ENCODE measurements around the gene EVA1A. TPM values are rescaled to one million over a fixed set of nuclear protein-coding genes. Genes with fewer than 3 reads are reported as not detected.

The EVA1A gene
- total and polyA plus RNA-seq, 12 donors: 0.53 to 4.3 (median 1.0) TPM; not detected in 3

- 71 to 83% (median 77%) methylated on average over 5 of the region's 5 CpGs for whole genome bisulfite sequencing, 4 donors
- peak in 1 of 7 donors; percentile 1 for DNase-seq
- Histone ChIP-seq H3K9me3 (replicated peaks in 1 of 3) (no peaks in the 10 kb centered on the region), H3K36me3 (replicated peaks in 1 of 2) (no peaks in the 10 kb centered on the region), H3K27ac (no peak overlapping the region), H3K27me3 (no peaks in the 10 kb centered on the region), H3K4me1 (replicated peaks in 1 of 2) (no peaks in the 10 kb centered on the region), H3K4me3 (no peak overlapping the region)
- intact Hi-C loops (cut with DNase I): no loop called here
- no peak for TF ChIP-seq POLR2A (IDR thresholded peaks at IDR 0.05)
- no peak for TF ChIP-seq CTCF (IDR thresholded peaks at IDR 0.05)
Observed at GRCh38 chr2:75522543-75523312, 38.0 kb downstream of the EVA1A start.

DNA sequence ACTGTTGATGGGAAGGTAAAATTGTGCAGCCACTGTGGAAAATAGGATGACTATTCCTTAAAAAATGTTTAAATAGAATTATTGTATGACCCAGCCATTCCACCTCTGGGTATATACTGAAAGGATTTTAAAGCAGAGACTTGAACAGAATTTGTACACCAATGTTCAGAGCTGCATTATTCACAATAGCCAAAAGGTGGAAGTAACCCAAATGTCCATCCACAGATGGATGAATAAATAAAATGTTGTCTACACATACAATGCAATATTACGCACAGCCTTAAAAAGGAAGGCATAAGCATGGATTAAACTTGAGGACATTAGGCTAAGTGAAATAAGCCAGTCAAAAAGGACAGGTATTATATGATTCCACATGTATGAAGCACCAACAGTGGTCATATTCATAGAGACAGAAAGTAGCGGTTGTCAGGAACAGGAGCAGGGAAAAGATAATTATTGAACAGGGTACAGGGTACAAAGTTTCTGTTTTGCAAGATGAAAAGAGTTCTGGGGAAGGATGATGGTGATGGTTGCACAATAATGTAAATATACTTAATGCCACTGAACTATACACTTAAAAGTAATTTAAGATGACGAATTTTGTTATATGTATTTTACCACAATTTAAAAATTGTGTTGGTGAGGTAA, 39.4 kb downstream of the EVA1A start:
- DNase-seq: no peak
- H3K9me3 ChIP-seq (replicated peaks in 1 of 3): no peaks in the 10 kb centered on the region
- H3K36me3 ChIP-seq (replicated peaks in 1 of 2): no peaks in the 10 kb centered on the region
- 80 to 89% (median 85%) methylated on average over 3 of the region's 3 CpGs for WGBS, 4 donors
- no peak overlapping the region for H3K4me3 ChIP-seq
- no peaks in the 10 kb centered on the region for H3K4me1 ChIP-seq (replicated peaks in 1 of 2)
- TF ChIP-seq CTCF (IDR thresholded peaks at IDR 0.05): no peak
- TF ChIP-seq POLR2A (IDR thresholded peaks at IDR 0.05): no peak
- H3K27me3 ChIP-seq: no peaks in the 10 kb centered on the region
- H3K27ac ChIP-seq: no peak overlapping the region
- intact Hi-C loops (cut with DNase I): no loop called here

- Histone ChIP-seq H3K4me3 (no peak overlapping the region), H3K27ac (no peak overlapping the region), H3K4me1 (replicated peaks in 1 of 2) (no peaks in the 10 kb centered on the region), H3K36me3 (replicated peaks in 1 of 2) (no peaks in the 10 kb centered on the region), H3K9me3 (replicated peaks in 1 of 3) (no peaks in the 10 kb centered on the region), H3K27me3 (no peaks in the 10 kb centered on the region)
- no peak for TF ChIP-seq POLR2A (IDR thresholded peaks at IDR 0.05)
- no peak for DNase-seq
- intact Hi-C loops (cut with DNase I): no loop called here
Observed at GRCh38 chr2:75519843-75520242, 40.9 kb downstream of the EVA1A start.

DNA sequence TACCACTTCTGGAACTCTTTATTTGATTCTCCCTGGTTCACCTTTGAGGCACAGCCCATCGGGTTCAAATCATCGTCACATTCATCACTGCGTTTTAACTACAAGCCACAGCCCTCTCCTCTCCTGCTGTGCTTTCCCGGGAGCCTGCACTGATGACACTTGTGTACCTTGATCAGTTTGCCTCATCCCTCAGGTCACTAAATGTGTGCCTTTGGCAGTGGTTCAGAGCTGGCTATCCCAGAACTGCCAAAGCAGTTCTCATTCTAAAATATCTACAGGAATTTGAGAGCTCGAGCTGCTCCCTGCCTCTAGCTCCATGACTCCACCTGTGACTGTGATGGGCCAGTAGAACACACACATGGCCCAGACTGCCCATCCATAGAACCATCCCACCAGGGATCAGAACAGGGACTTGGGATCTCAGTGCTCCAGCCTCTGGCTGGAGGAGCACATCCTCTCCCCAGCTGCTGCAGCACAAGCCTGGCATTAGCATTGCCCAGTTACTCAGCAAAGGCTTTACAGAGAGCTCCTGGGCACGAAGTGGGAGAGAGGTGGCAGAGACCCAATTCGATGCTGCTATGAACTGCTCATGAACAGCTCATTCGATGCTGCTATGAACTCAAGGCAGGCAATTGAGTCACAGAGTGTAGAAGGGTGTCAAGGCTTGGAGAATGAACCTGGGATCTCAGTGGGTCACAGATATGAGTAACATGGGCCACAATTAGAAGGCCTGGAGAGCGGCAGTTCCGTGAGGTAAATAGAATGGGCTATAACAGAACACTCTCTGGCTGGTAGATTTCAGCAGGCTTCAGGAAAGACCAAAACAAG, 41.9 kb downstream of the EVA1A start:
- no peak for DNase-seq
- Histone ChIP-seq H3K4me3 (no peak overlapping the region), H3K4me1 (replicated peaks in 1 of 2) (no peaks in the 10 kb centered on the region), H3K9me3 (replicated peaks in 1 of 3) (no peaks in the 10 kb centered on the region), H3K27ac (no peak overlapping the region), H3K36me3 (replicated peaks in 1 of 2) (no peaks in the 10 kb centered on the region), H3K27me3 (no peaks in the 10 kb centered on the region)
- TF ChIP-seq CTCF (IDR thresholded peaks at IDR 0.05) (no peak), POLR2A (IDR thresholded peaks at IDR 0.05) (no peak)
- WGBS, 4 donors: 79 to 90% (median 80%) methylated on average over 10 of the region's 10 CpGs
- intact Hi-C loops (cut with DNase I): no loop called here
